Erythroblast (primary cell): Measurements from ENCODE around the gene DCAF8L2.
A peak's percentile ranks its signal among the peaks of the same experiment; 100 is the strongest.

Experiments used
- GATA1 ChIP-seq: IDR thresholded peaks from 2 replicates; pipeline ENCODE4 v1.6.1; 2011; ENCODE audit warnings: low read depth, mild to moderate bottlenecking, control low read depth, low read length, moderate library complexity
- POLR2A ChIP-seq: IDR thresholded peaks from 2 replicates; pipeline ENCODE4 v1.6.1; 2011; ENCODE audit warnings: mild to moderate bottlenecking, low read length

DNA sequence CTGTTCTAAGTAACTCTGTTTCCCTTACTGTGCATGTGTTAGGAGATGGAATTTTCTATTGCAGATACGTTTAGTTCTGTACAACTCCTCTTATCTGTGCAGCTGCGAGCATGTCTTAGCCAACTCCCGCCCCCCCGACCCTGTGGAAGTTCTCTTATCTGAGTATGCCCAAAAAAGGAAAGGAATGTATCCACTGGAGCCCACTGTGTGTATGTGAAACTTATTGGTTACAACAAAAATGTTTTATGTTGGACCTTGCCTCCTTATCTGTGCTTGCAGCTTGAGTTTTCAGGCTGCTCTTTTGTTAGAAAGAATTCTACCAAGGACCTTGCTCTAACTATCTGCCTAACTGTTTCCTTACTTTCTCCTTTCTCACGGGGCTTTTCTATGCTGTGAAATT lies 24.2 kb upstream of the DCAF8L2 start:
- no peak for TF ChIP-seq POLR2A
- peak; percentile 33 for TF ChIP-seq GATA1
